ENCODE measurements around the gene FMN2. TPM values are rescaled to one million over a fixed set of nuclear protein-coding genes. Genes with fewer than 3 reads are reported as not detected.

The FMN2 gene
- total RNA-seq, 4 donors from 2014 or later: 0.11 to 0.89 TPM; not detected in 2

DNA sequence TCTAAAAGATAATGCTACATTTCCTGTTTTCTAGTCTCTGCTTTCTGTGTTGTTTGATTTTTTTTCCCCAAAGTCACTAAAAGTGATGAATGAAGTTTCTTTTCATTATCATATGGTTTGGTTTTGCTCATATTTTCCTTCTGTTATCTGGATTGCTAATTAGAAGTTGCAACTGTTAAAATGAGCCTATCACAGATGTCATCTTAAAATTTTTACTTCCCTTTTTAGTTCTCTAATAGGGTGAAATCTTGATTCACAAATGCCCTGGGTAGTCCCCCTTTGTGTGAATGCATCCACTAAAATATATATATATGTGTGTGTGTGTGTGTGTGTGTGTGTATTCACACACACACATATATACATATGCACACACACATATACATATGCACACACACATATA is 376.2 kb downstream of the FMN2 start:
- no peak for TF ChIP-seq POLR2A (IDR thresholded peaks at IDR 0.05)
- TF ChIP-seq, protein P1, sequence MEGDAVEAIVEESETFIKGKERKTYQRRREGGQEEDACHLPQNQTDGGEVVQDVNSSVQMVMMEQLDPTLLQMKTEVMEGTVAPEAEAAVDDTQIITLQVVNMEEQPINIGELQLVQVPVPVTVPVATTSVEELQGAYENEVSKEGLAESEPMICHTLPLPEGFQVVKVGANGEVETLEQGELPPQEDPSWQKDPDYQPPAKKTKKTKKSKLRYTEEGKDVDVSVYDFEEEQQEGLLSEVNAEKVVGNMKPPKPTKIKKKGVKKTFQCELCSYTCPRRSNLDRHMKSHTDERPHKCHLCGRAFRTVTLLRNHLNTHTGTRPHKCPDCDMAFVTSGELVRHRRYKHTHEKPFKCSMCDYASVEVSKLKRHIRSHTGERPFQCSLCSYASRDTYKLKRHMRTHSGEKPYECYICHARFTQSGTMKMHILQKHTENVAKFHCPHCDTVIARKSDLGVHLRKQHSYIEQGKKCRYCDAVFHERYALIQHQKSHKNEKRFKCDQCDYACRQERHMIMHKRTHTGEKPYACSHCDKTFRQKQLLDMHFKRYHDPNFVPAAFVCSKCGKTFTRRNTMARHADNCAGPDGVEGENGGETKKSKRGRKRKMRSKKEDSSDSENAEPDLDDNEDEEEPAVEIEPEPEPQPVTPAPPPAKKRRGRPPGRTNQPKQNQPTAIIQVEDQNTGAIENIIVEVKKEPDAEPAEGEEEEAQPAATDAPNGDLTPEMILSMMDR (IDR thresholded peaks at IDR 0.05): no peak
- TF ChIP-seq POLR2AphosphoS5 (IDR thresholded peaks at IDR 0.05): no peak
- TF ChIP-seq EP300 (IDR thresholded peaks at IDR 0.05): no peak
- Histone ChIP-seq H3K27ac (no peak overlapping the region), H3K27me3 (no peaks in the 10 kb centered on the region)

DNA sequence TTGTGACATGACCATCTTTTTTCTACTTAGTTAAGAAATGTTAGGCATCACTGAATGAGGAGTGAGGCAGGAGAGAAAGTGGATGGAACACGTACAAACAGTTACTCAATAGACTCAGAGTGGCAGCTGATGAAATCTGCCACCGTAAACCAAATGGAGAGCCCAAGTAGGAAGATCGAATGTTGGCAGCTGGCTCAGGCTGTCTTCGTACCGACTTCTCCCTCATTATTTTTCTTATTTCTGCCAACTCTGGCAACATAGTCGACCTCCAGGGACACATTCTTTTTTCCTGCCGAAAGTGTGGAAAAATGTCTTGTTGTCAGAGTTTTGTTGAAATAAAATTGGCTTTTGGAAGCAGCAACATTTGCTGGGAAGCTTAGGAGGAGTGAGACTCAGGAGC is 377.0 kb downstream of the FMN2 start:
- no peaks in the 10 kb centered on the region for H3K27me3 ChIP-seq
- WGBS: 68% methylated on average over 7 of the region's 7 CpGs
- no peaks in the 10 kb centered on the region for H3K36me3 ChIP-seq
- TF ChIP-seq EP300 (IDR thresholded peaks at IDR 0.05) (no peak), POLR2A (IDR thresholded peaks at IDR 0.05) (no peak), POLR2AphosphoS5 (IDR thresholded peaks at IDR 0.05) (peak in 1 of 3 donors; percentile 41)
- TF ChIP-seq, protein P1 (IDR thresholded peaks at IDR 0.05): no peak
- no peak overlapping the region for H3K4me3 ChIP-seq
- H3K27ac ChIP-seq: no peak overlapping the region
- no peaks in the 10 kb centered on the region for H3K4me1 ChIP-seq
- no peak for DNase-seq (ENCODE audit: low spot score in 2 of 2)
- no peaks in the 10 kb centered on the region for H3K9me3 ChIP-seq

More for the DNA sequence above, 376.2 kb downstream of the FMN2 start:
- H3K4me1 ChIP-seq: no peaks in the 10 kb centered on the region
- no peak for DNase-seq (ENCODE audit: low spot score in 2 of 2)
- H3K9me3 ChIP-seq: no peaks in the 10 kb centered on the region
- H3K36me3 ChIP-seq: no peaks in the 10 kb centered on the region
- H3K4me3 ChIP-seq: no peak overlapping the region

DNA sequence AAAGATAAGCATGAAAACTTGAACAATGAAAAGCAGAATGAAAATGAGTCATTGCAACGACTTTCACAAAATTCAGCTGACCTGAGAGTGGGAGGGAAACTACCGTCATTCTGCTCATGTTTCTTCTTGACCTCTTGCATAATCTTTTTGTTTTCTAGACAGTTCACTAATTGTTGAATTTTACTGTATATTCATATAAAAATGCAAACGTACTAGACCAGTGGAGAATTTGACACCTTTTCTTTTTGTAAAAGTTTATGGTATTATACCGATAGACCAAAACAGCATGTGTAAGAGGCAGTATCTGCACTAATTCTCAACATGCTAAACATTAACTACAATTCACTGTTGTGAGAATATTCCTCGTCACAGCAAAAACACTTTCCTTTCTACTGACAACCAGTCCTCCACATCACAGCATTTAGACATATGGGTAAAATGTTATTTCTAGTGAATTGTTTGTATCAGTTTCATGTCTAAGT is 382.5 kb downstream of the FMN2 start:
- no peaks in the 10 kb centered on the region for H3K9me3 ChIP-seq
- no peak for DNase-seq (ENCODE audit: low spot score in 2 of 2)
- no peak overlapping the region for H3K27ac ChIP-seq
- 65% methylated on average over 5 of the region's 5 CpGs for WGBS
- H3K27me3 ChIP-seq: no peaks in the 10 kb centered on the region
- no peaks in the 10 kb centered on the region for H3K36me3 ChIP-seq
- TF ChIP-seq POLR2A (IDR thresholded peaks at IDR 0.05): no peak
- no peak for TF ChIP-seq EP300 (IDR thresholded peaks at IDR 0.05)
- TF ChIP-seq, protein P1 (IDR thresholded peaks at IDR 0.05): no peak
- TF ChIP-seq POLR2AphosphoS5 (IDR thresholded peaks at IDR 0.05): no peak
- H3K4me1 ChIP-seq: no peaks in the 10 kb centered on the region
- no peak overlapping the region for H3K4me3 ChIP-seq

DNA sequence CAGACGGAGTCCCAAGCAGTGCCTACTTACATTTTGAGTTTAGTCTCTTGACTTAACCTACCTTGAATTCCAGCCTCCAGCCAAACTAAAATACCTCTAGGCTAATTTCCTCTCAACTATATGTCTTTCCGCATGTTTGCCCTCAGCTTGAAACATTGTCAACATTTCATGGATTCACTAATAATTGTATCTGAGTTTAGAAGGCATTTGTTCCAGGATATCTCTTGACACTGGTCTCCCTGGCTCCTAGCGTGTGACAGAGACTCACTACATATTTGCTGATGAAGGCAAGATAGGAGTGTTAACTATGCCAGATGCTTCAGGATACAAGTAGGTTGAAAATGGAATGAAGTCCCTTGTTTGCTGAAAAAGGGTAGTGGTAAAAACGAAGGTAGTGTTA is 384.1 kb downstream of the FMN2 start:
- Histone ChIP-seq H3K36me3 (no peaks in the 10 kb centered on the region), H3K4me1 (no peaks in the 10 kb centered on the region), H3K27ac (no peak overlapping the region), H3K9me3 (no peaks in the 10 kb centered on the region), H3K27me3 (no peaks in the 10 kb centered on the region), H3K4me3 (no peak overlapping the region)
- TF ChIP-seq, protein P1 (IDR thresholded peaks at IDR 0.05): no peak
- no peak for TF ChIP-seq POLR2AphosphoS5 (IDR thresholded peaks at IDR 0.05)
- DNase-seq (ENCODE audit: low spot score in 2 of 2): no peak
- 80% methylated on average over 4 of the region's 4 CpGs for WGBS

DNA sequence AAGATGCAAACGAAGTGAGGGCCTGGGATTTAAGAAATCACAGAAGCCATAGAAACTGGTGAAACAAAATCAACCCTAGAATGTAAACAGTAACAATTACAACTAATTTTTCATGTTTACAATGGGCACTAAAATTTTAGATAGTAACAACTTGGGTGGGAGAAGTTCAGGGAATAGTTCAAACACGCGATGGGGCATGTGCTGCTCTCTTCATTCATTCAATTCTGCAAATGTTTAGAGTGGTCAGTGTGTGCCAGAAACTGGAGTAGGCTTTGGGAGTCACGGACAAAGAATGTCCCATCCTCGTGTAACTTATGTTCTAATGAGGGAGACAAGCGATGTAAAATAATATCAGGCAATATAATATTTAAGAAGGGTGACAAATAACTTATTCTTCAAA is 386.9 kb downstream of the FMN2 start:
- no peaks in the 10 kb centered on the region for H3K27me3 ChIP-seq
- H3K27ac ChIP-seq: no peak overlapping the region
- DNase-seq (ENCODE audit: low spot score in 2 of 2): no peak
- no peaks in the 10 kb centered on the region for H3K4me1 ChIP-seq
- H3K9me3 ChIP-seq: no peaks in the 10 kb centered on the region
- H3K36me3 ChIP-seq: no peaks in the 10 kb centered on the region
- H3K4me3 ChIP-seq: no peak overlapping the region
- WGBS: 89% methylated on average over 6 of the region's 6 CpGs
- TF ChIP-seq, protein P1 (IDR thresholded peaks at IDR 0.05): no peak
- TF ChIP-seq POLR2AphosphoS5 (IDR thresholded peaks at IDR 0.05) (no peak), EP300 (IDR thresholded peaks at IDR 0.05) (no peak), POLR2A (IDR thresholded peaks at IDR 0.05) (no peak)
